SK-N-SH (cell line): ENCODE data around the gene HDGF. TPM values are rescaled to one million over a fixed set of nuclear protein-coding genes. Genes with fewer than 3 reads are reported as not detected.

ENCODE experiments used
- CTCF ChIA-PET: fragments of 300-600, 350-600 bp; formaldehyde crosslinking; extraction: SDS; loops from one replicate; lab custom pipeline; 2021; lab: Yijun Ruan, JAX
- POLR2A ChIA-PET: fragments of 350-600 bp; sonication (Branson Sonifier 250); formaldehyde crosslinking; extraction: SDS; loops from one replicate; lab custom pipeline; 2020; ENCODE audit warnings: antibody characterized with exemption, inconsistent platforms; lab: Yijun Ruan, JAX
- DNase-seq: peaks from one replicate; pipeline ENCODE4 v3.0.0; 2012
- H2AFZ ChIP-seq: fragments of 200-600 bp; sonication (generic); 2 replicates; pipeline ENCODE4 v1.8.1; 2016; ENCODE audit warnings: antibody characterized with exemption, mild to moderate bottlenecking, low read depth
- H3F3A ChIP-seq: fragments of 200-600 bp; sonication (generic); replicated peaks from 2 replicates; pipeline ENCODE3; 2016; ENCODE audit warnings: antibody characterized with exemption, mild to moderate bottlenecking; ENCODE audit not compliant: insufficient read depth
- H3K27ac ChIP-seq, 2 experiments: fragments of 200-500 bp in 1 of 2; fragments of 200-600 bp in 1 of 2; sonication (Bioruptor generic) in 1 of 2; sonication (generic), shearing (Covaris generic) in 1 of 2; 2 replicates each; pipeline versions ENCODE4 v1.5.1 to v1.6.1; 2014 to 2016; ENCODE audit warnings: low read depth in 2 of 2, inconsistent platforms in 1 of 2, low read length in 1 of 2, mild to moderate bottlenecking in 1 of 2, mixed read lengths in 1 of 2
- H3K27me3 ChIP-seq: fragments of 200-600 bp; sonication (generic), shearing (Covaris generic); 2 replicates; pipeline ENCODE4 v1.6.1; 2016; ENCODE audit warnings: mixed run types; ENCODE audit not compliant: insufficient read depth
- H3K36me3 ChIP-seq, 2 experiments: fragments of 200-500 bp in 1 of 2; fragments of 200-600 bp in 1 of 2; sonication (Bioruptor generic) in 1 of 2; sonication (generic) in 1 of 2; replicated peaks in 1 of 2; 2 replicates each; pipeline versions ENCODE3 to v1.5.1; 2014 to 2016; ENCODE audit warnings: low read length in 1 of 2, mild to moderate bottlenecking in 1 of 2; ENCODE audit not compliant: insufficient read depth in 2 of 2, control insufficient read depth in 1 of 2
- H3K4me1 ChIP-seq, 2 experiments: fragments of 200-500 bp in 1 of 2; fragments of 200-600 bp in 1 of 2; sonication (Bioruptor generic) in 1 of 2; sonication (generic), shearing (Covaris generic) in 1 of 2; 2 replicates each; pipeline versions ENCODE4 v1.5.1 to v1.6.1; 2014 to 2016; ENCODE audit warnings: low read depth in 1 of 2, low read length in 1 of 2, mixed run types in 1 of 2; ENCODE audit not compliant: insufficient read depth in 2 of 2, control insufficient read depth in 1 of 2
- H3K4me2 ChIP-seq: fragments of 200-600 bp; sonication (generic), shearing (Covaris generic); 2 replicates; pipeline ENCODE4 v1.6.1; 2017; ENCODE audit warnings: mixed run types
- H3K4me3 ChIP-seq, 2 experiments: fragments of 200-500 bp in 1 of 2; fragments of 200-600 bp in 1 of 2; sonication (Bioruptor generic) in 1 of 2; sonication (generic), shearing (Covaris generic) in 1 of 2; 2 replicates each; pipeline versions ENCODE4 v1.5.1 to v1.8.1; 2014 to 2016; ENCODE audit warnings: low read depth in 2 of 2, inconsistent platforms in 1 of 2, low read length in 1 of 2, mild to moderate bottlenecking in 1 of 2, mixed read lengths in 1 of 2, moderate library complexity in 1 of 2
- H3K79me2 ChIP-seq: fragments of 200-600 bp; sonication (generic); 2 replicates; pipeline ENCODE4 v1.8.1; 2017; ENCODE audit warnings: mild to moderate bottlenecking; ENCODE audit not compliant: insufficient read depth
- H3K9ac ChIP-seq: fragments of 200-600 bp; sonication (generic); 2 replicates; pipeline ENCODE4 v1.6.1; 2017; ENCODE audit warnings: mixed run types
- H3K9me2 ChIP-seq: fragments of 200-600 bp; sonication (generic); 2 replicates; pipeline ENCODE4 v1.6.1; 2017; ENCODE audit warnings: mixed run types
- H3K9me3 ChIP-seq: fragments of 200-600 bp; sonication (generic); 2 replicates; pipeline ENCODE4 v1.6.1; 2017; ENCODE audit warnings: mixed run types, mild to moderate bottlenecking, moderate library complexity
- H4K20me1 ChIP-seq: fragments of 200-600 bp; sonication (generic); 2 replicates; pipeline ENCODE4 v1.6.1; 2017; ENCODE audit warnings: mild to moderate bottlenecking, mixed run types; ENCODE audit not compliant: insufficient read depth
- ELF1 ChIP-seq: IDR thresholded peaks from 2 replicates; pipeline ENCODE4 v1.4.0; 2012
- FOXJ3 ChIP-seq: sonication (generic); formaldehyde crosslinking; IDR thresholded peaks from 2 replicates; pipeline ENCODE4 v1.5.1; 2020; ENCODE audit warnings: mild to moderate bottlenecking, missing genetic modification reagents
- GATA2 ChIP-seq: sonication (generic); formaldehyde crosslinking; IDR thresholded peaks from 2 replicates; pipeline ENCODE4 v1.5.0; 2020; ENCODE audit warnings: mild to moderate bottlenecking, missing genetic modification reagents
- MAX ChIP-seq: IDR thresholded peaks from 2 replicates; pipeline ENCODE4 v1.4.0; 2012; ENCODE audit warnings: low read depth
- MEF2A ChIP-seq: IDR thresholded peaks from 2 replicates; pipeline ENCODE4 v1.4.0; 2012; ENCODE audit warnings: low read depth, borderline replicate concordance
- NFIC ChIP-seq: IDR thresholded peaks from 2 replicates; pipeline ENCODE4 v1.4.0; 2012; ENCODE audit warnings: borderline replicate concordance
- POLR2AphosphoS5 ChIP-seq: IDR thresholded peaks from 2 replicates; pipeline ENCODE4 v1.6.1; 2012; ENCODE audit warnings: low read depth, low read length
- RCOR1 ChIP-seq: fragments of 150-350 bp; IDR thresholded peaks from 2 replicates; pipeline ENCODE4 v1.6.1; 2017; ENCODE audit warnings: antibody characterized with exemption, low read length
- RFX5 ChIP-seq: IDR thresholded peaks from 2 replicates; pipeline ENCODE4 v1.6.1; 2012; ENCODE audit warnings: mild to moderate bottlenecking, improper control_type of control experiment, low read length
- RXRA ChIP-seq: IDR thresholded peaks from 2 replicates; pipeline ENCODE4 v1.4.0; 2012; ENCODE audit warnings: low read depth, mild to moderate bottlenecking, borderline replicate concordance
- SIN3A ChIP-seq: IDR thresholded peaks from 2 replicates; pipeline ENCODE4 v1.6.1; 2012; ENCODE audit warnings: low read depth, mild to moderate bottlenecking, low read length, moderate library complexity, borderline replicate concordance
- SMC3 ChIP-seq: IDR thresholded peaks from 2 replicates; pipeline ENCODE4 v1.6.1; 2012; ENCODE audit warnings: low read depth, low read length, improper control_type of control experiment
- TAF1 ChIP-seq: IDR thresholded peaks from 2 replicates; pipeline ENCODE4 v1.6.1; 2012; ENCODE audit warnings: low read depth, mild to moderate bottlenecking, low read length, moderate library complexity, borderline replicate concordance
- TEAD4 ChIP-seq: IDR thresholded peaks from 2 replicates; pipeline ENCODE4 v1.4.0; 2012; ENCODE audit warnings: mild to moderate bottlenecking, borderline replicate concordance; ENCODE audit not compliant: insufficient read depth
- WGBS: methylation state at CpG from one replicate; pipeline ENCODE4 v1.1.6; 2017; ENCODE audit warnings: low lambda C conversion rate; 5-methylcytosine and 5-hydroxymethylcytosine counted together
- polyA plus RNA-seq, 3 experiments: library from polyadenylated mRNA; depleted of rRNA; stranded (reverse); fragments of >200 nt; gene quantifications; 2 replicates each; pipeline ENCODE4 v1.2.3, GENCODE V29; 2012
- TF ChIP-seq, protein P1 (sequence below): fragments of 200-600 bp; sonication (generic); IDR thresholded peaks from 2 replicates; pipeline ENCODE4 v1.6.1; 2017; ENCODE audit warnings: antibody characterized with exemption, mild to moderate bottlenecking, moderate library complexity
- TF ChIP-seq, protein P2 (sequence below): fragments of 150-350 bp; IDR thresholded peaks from 2 replicates; pipeline ENCODE4 v1.6.1; 2016; ENCODE audit warnings: mild to moderate bottlenecking, low read depth, low read length

HDGF gene
- polyA plus RNA-seq, 1 of the 3 experiments (the other 2 are of a cell fraction), result 152 TPM

DNA sequence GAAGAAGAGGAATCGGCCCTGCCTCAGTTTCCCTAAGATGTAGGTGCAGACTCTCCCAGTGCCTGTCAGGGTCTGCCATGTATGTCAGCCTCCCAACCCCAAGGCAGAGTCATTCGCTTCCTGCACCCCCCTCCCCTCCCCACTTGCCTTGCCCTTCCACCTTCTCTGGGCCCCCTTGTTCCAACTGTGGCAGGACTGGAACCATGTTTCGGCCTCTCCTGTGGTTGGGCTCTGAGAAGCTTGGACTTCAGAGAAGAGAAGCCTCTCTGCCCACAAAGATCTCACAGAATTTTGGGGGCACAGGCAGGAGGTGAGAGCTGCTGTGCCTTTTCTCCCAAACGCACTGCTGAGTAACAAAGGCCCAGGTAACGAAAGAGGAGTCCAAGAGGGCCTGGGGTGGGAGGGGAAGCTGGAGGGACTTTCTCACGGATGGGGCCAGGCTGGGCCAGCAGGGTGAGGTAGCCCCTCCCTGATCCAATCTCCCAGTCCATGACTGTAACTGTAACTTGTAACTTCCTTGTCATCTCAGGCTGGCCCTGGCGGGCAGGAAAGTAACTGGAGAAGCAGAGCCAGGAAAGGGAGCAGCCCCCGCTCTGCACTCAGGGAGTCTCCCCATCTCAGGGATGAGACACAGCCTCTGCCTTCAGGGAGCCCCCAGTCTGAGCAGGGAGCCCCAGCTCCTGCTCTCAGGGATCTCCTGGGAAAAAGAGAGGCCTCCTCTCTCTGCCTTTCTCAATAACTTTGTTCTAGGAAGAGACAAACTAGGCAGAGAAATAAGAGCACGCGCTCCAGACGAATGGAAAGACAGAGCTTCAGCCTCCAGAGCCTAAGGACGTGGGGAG lies 57.4 kb downstream of the HDGF start:
- 69% methylated on average over 12 of the region's 12 CpGs for WGBS
- POLR2A ChIA-PET, result interaction anchor here (0.7 to 2.1 kb wide), 4 partner anchors 9 to 17 kb away, joined by 3 to 5 read pairs (median 5); partner anchors contain the start of gene CRABP2
- peak overlapping the region; percentile 69; the same call in 1 of the 2 replicates for H2AFZ ChIP-seq
- no peaks in the 10 kb centered on the region for H3K79me2 ChIP-seq
- DNase-seq, result no peak
- H3F3A ChIP-seq, result peaks cover 15% of the 10 kb centered on the region
- H3K4me2 ChIP-seq, result peak overlapping the region; percentile 26; the same call in 1 of the 2 replicates
- no peaks in the 10 kb centered on the region for H3K9me3 ChIP-seq
- no peaks in the 10 kb centered on the region for H3K9me2 ChIP-seq
- CTCF ChIA-PET, result interaction anchor here (1.1 to 45.5 kb wide), 7 partner anchors 16 to 192 kb away, joined by 3 to 2702 read pairs (median 6); partner anchors contain the start of genes CRABP2, ISG20L2, METTL25B and NES
- H3K4me3 ChIP-seq, result no peak overlapping the region
- TF ChIP-seq NFIC (no peak), RFX5 (no peak), MAX (no peak), TEAD4 (no peak)
- TF ChIP-seq, protein P1, sequence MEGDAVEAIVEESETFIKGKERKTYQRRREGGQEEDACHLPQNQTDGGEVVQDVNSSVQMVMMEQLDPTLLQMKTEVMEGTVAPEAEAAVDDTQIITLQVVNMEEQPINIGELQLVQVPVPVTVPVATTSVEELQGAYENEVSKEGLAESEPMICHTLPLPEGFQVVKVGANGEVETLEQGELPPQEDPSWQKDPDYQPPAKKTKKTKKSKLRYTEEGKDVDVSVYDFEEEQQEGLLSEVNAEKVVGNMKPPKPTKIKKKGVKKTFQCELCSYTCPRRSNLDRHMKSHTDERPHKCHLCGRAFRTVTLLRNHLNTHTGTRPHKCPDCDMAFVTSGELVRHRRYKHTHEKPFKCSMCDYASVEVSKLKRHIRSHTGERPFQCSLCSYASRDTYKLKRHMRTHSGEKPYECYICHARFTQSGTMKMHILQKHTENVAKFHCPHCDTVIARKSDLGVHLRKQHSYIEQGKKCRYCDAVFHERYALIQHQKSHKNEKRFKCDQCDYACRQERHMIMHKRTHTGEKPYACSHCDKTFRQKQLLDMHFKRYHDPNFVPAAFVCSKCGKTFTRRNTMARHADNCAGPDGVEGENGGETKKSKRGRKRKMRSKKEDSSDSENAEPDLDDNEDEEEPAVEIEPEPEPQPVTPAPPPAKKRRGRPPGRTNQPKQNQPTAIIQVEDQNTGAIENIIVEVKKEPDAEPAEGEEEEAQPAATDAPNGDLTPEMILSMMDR, result no peak
- H4K20me1 ChIP-seq, result no peaks in the 10 kb centered on the region
- no peaks in the 10 kb centered on the region for H3K27me3 ChIP-seq
- no peak overlapping the region for H3K9ac ChIP-seq
- no peaks in the 10 kb centered on the region for H3K36me3 ChIP-seq
- H3K4me1 ChIP-seq, result peaks cover 14 to 69% of the 10 kb centered on the region in 2 experiments; a peak in 3 of 4 replicates
- peak overlapping the region; percentile 34 to 86; a peak in 3 of 4 replicates for H3K27ac ChIP-seq

- H3K27me3 ChIP-seq, result no peaks in the 10 kb centered on the region
- no peak overlapping the region; the same call in 1 of the 2 replicates for H2AFZ ChIP-seq
- H3K79me2 ChIP-seq, result no peaks in the 10 kb centered on the region
- no peaks in the 10 kb centered on the region for H4K20me1 ChIP-seq
- H3K4me1 ChIP-seq, result peaks cover 14 to 70% of the 10 kb centered on the region in 2 experiments; a peak in 3 of 4 replicates
- peak overlapping the region; percentile 41; the same call in 1 of the 2 replicates for H3K4me2 ChIP-seq
- H3K9me3 ChIP-seq, result no peaks in the 10 kb centered on the region
- peak overlapping the region in 1 of 2 experiments; percentile 86; a peak in 2 of 4 replicates for H3K27ac ChIP-seq
- no peaks in the 10 kb centered on the region for H3K9me2 ChIP-seq
- H3K4me3 ChIP-seq, result no peak overlapping the region
- peaks cover 15% of the 10 kb centered on the region for H3F3A ChIP-seq
- no peak for DNase-seq
- POLR2A ChIA-PET, result interaction anchor here (1.0 to 4.3 kb wide), 3 partner anchors 12 to 19 kb away, joined by 3 to 57 read pairs (median 5); partner anchors contain the start of gene CRABP2
- CTCF ChIA-PET, result interaction anchor here (1.1 to 45.5 kb wide), 10 partner anchors 14 to 235 kb away, joined by 3 to 2702 read pairs (median 51); partner anchors contain the start of genes CRABP2, ISG20L2, METTL25B and NES
- H3K36me3 ChIP-seq, result no peaks in the 10 kb centered on the region
- no peak overlapping the region for H3K9ac ChIP-seq
- 81% methylated on average over 15 of the region's 16 CpGs for WGBS
- no peak for TF ChIP-seq TEAD4
- TF ChIP-seq FOXJ3, result no peak
- TF ChIP-seq RFX5, result no peak
- TF ChIP-seq SMC3, result no peak
- no peak for TF ChIP-seq TAF1
- no peak for TF ChIP-seq NFIC
- TF ChIP-seq RXRA, result no peak
- no peak for TF ChIP-seq POLR2AphosphoS5
- no peak for TF ChIP-seq MAX
- TF ChIP-seq ELF1, result no peak
- TF ChIP-seq GATA2, result no peak
- TF ChIP-seq SIN3A, result no peak
- TF ChIP-seq RCOR1, result no peak
- no peak for TF ChIP-seq MEF2A
- TF ChIP-seq, protein P2, sequence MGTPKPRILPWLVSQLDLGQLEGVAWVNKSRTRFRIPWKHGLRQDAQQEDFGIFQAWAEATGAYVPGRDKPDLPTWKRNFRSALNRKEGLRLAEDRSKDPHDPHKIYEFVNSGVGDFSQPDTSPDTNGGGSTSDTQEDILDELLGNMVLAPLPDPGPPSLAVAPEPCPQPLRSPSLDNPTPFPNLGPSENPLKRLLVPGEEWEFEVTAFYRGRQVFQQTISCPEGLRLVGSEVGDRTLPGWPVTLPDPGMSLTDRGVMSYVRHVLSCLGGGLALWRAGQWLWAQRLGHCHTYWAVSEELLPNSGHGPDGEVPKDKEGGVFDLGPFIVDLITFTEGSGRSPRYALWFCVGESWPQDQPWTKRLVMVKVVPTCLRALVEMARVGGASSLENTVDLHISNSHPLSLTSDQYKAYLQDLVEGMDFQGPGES, result no peak
These were observed 58.3 kb downstream of the HDGF start for GRCh38 chr1:156692925-156693847.
